Bronchial epithelial cell (primary cell): Measurements from ENCODE around the gene ATP13A4. TPM values are rescaled to one million over a fixed set of nuclear protein-coding genes. Genes with fewer than 3 reads are reported as not detected.

Source experiments
- DNase-seq: peaks from one replicate; pipeline ENCODE4 v3.0.0-alpha.2; 2010; ENCODE audit warnings: low read depth
- FAIRE-seq: peaks from 2 replicates; lab custom pipeline; 2011; peaks lifted over from hg19 to GRCh38; lab: Jason Lieb, UNC
- H3K27me3 ChIP-seq: 2 replicates; pipeline ENCODE4 v1.5.1; 2011; ENCODE audit warnings: low read length; ENCODE audit not compliant: control insufficient read depth, insufficient read depth
- H3K36me3 ChIP-seq: 2 replicates; pipeline ENCODE4 v1.5.1; 2011; ENCODE audit warnings: low read length; ENCODE audit not compliant: control insufficient read depth, insufficient read depth
- H3K4me3 ChIP-seq: 2 replicates; pipeline ENCODE4 v1.5.1; 2011; ENCODE audit warnings: mild to moderate bottlenecking, low read depth, low read length, control low read depth
- CTCF ChIP-seq: IDR thresholded peaks from 2 replicates; pipeline ENCODE4 v1.5.1; 2011; ENCODE audit warnings: mild to moderate bottlenecking, moderate library complexity, low read length, control low read depth, inconsistent platforms; ENCODE audit not compliant: insufficient read depth, severe bottlenecking
- total RNA-seq: library from RNA; depleted of rRNA; stranded (reverse); fragments of >200 nt; gene quantifications from 2 replicates; pipeline ENCODE4 v1.2.1, GENCODE V29; 2014

Gene ATP13A4
- total RNA-seq, result 4.2 and 37.3 TPM in 2 replicates

GRCh38 chr3:193554811-193555210 lies at the start of gene ATP13A4:
TSS of gene ATP13A4 (minus strand) at chr3:193554895. CDS start at chr3:193554799, 96 bp downstream.
- Histone ChIP-seq H3K36me3 (no peaks in the 10 kb centered on the region), H3K27me3 (no peaks in the 10 kb centered on the region), H3K4me3 (peak within 1 kb of the TSS; percentile 19)
- TF ChIP-seq CTCF, result no peak
- peak; percentile 64 for FAIRE-seq
- DNase-seq, result peak; percentile 45

- no peak for TF ChIP-seq CTCF
- no peak overlapping the region for H3K4me3 ChIP-seq
- no peaks in the 10 kb centered on the region for H3K36me3 ChIP-seq
- DNase-seq (no peak), FAIRE-seq (no peak)
- no peaks in the 10 kb centered on the region for H3K27me3 ChIP-seq
These were observed 44.7 kb upstream of the ATP13A4 start for GRCh38 chr3:193599393-193599792.

- no peak for FAIRE-seq
- no peak for DNase-seq
- no peaks in the 10 kb centered on the region for H3K27me3 ChIP-seq
- H3K36me3 ChIP-seq, result no peaks in the 10 kb centered on the region
- no peak overlapping the region for H3K4me3 ChIP-seq
- TF ChIP-seq CTCF, result no peak
These were observed 43.5 kb upstream of the ATP13A4 start for GRCh38 chr3:193598202-193598601.

- no peaks in the 10 kb centered on the region for H3K36me3 ChIP-seq
- TF ChIP-seq CTCF, result no peak
- DNase-seq, result no peak
- no peaks in the 10 kb centered on the region for H3K27me3 ChIP-seq
- FAIRE-seq, result no peak
- no peak overlapping the region for H3K4me3 ChIP-seq
These were observed 41.3 kb upstream of the ATP13A4 start for GRCh38 chr3:193595939-193596487.

GRCh38 chr3:193594946-193595689 lies 40.4 kb upstream of the ATP13A4 start:
- no peak for FAIRE-seq
- H3K4me3 ChIP-seq, result no peak overlapping the region
- H3K27me3 ChIP-seq, result no peaks in the 10 kb centered on the region
- TF ChIP-seq CTCF, result no peak
- peak; percentile 37 for DNase-seq
- H3K36me3 ChIP-seq, result no peaks in the 10 kb centered on the region

GRCh38 chr3:193593668-193594030 lies 39.0 kb upstream of the ATP13A4 start:
- FAIRE-seq (no peak), DNase-seq (peak; percentile 34)
- H3K4me3 ChIP-seq, result peak overlapping the region; percentile 71
- no peaks in the 10 kb centered on the region for H3K36me3 ChIP-seq
- TF ChIP-seq CTCF, result no peak
- H3K27me3 ChIP-seq, result no peaks in the 10 kb centered on the region
